Upper lobe of left lung (tissue), 6 donors: Measurements from ENCODE around the gene LCE7A. TPM values are rescaled to one million over a fixed set of nuclear protein-coding genes. Genes with fewer than 3 reads are reported as not detected.

Experiments
- ATAC-seq, 2 donors: fragments of 200-7000 bp; cut with Tn5 transposase; one replicate each; pipeline ENCODE4 v1.9.1; 2022; ENCODE audit warnings: mild to moderate bottlenecking in 2 of 2, moderate library complexity in 2 of 2; ENCODE audit not compliant: low FRiP score in 2 of 2
- DNase-seq, 2 donors: peaks; one replicate each; pipeline ENCODE4 v3.0.0-alpha.2; 2019 to 2020
- H3K27ac ChIP-seq, 4 donors: fragments of 200-600 bp; sonication (generic); one replicate each; pipeline ENCODE4 v1.5.1; 2016 to 2019
- H3K27me3 ChIP-seq, 4 donors: fragments of 200-600 bp; sonication (generic); one replicate each; pipeline ENCODE4 v1.5.1; 2017 to 2019
- H3K36me3 ChIP-seq, 4 donors: fragments of 200-600 bp; sonication (generic); one replicate each; pipeline ENCODE4 v1.5.1; 2016 to 2019
- H3K4me1 ChIP-seq, 4 donors: fragments of 200-600 bp; sonication (generic); one replicate each; pipeline ENCODE4 v1.5.1; 2018 to 2019
- H3K4me3 ChIP-seq, 4 donors: fragments of 200-600 bp; sonication (generic); one replicate each; pipeline ENCODE4 v1.5.1; 2017 to 2019; ENCODE audit warnings: mild to moderate bottlenecking in 2 of 4, moderate library complexity in 1 of 4
- H3K9me3 ChIP-seq, 4 donors: fragments of 200-600 bp; sonication (generic); one replicate each; pipeline ENCODE4 v1.5.1; 2018 to 2019
- EP300 ChIP-seq, 4 donors: sonication (generic); formaldehyde crosslinking; IDR thresholded peaks; one replicate each; pipeline ENCODE4 v1.5.1; 2017; ENCODE audit warnings: antibody characterized with exemption in 4 of 4, control low read depth in 2 of 4
- POLR2A ChIP-seq, 4 donors: fragments of 450-650 bp; IDR thresholded peaks; one replicate each; pipeline ENCODE4 v1.5.1; 2016 to 2017; ENCODE audit warnings: antibody characterized with exemption in 4 of 4, mild to moderate bottlenecking in 2 of 4
- POLR2AphosphoS5 ChIP-seq, 2 donors: sonication (generic); formaldehyde crosslinking; IDR thresholded peaks; one replicate each; pipeline ENCODE4 v1.5.1; 2017; ENCODE audit warnings: antibody characterized with exemption in 2 of 2
- WGBS, 2 donors: methylation state at CpG; one replicate each; pipeline ENCODE4 v1.1.5; 2017 to 2018; 5-methylcytosine and 5-hydroxymethylcytosine counted together
- total RNA-seq, 6 donors: library from RNA; depleted of rRNA in 4 of 6; stranded (reverse); fragments of >200 nt in 4 of 6; gene quantifications; one replicate each; pipeline versions ENCODE4 v1.1.0 to v1.2.1, GENCODE V29; 2016 to 2021
- TF ChIP-seq, protein P1 (sequence below), 6 experiments: fragments of 450-650 bp in 4 of 6; fragments of 200-600 bp in 2 of 6; sonication (generic) in 2 of 6; IDR thresholded peaks; one replicate each; pipeline ENCODE4 v1.5.1; 2016 to 2019; ENCODE audit warnings: antibody characterized with exemption in 6 of 6
- donor health status: DM: no; HTN: no; CAD: no; lungs with moderate emphysema.
- donor health status: DM: no; HTN: yes; CAD: no; lungs with severe emphysema.

LCE7A gene
- total RNA-seq, 6 donors from 2014 or later: not detected

DNA sequence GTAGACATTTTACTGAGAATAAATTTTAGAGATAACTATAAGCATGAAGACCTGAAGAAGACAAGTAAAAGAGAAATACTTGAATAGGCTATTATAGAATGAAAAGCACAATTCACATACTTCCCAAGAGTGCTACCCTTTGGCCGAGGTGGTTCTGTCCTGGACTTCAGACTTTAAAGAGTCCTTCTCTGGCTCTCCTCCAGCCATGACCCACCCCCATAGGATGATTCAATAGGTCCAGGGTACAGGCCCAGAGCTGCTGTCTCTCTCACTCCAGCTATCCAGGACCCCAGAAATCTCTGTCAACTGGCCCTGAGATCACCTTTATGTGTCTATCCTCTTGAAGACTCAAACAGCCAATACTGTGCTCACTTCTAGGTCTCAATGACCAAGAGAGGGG is 17.0 kb downstream of the LCE7A start:
- no peaks in the 10 kb centered on the region for H3K36me3 ChIP-seq
- no peak for ATAC-seq
- TF ChIP-seq, protein P1, sequence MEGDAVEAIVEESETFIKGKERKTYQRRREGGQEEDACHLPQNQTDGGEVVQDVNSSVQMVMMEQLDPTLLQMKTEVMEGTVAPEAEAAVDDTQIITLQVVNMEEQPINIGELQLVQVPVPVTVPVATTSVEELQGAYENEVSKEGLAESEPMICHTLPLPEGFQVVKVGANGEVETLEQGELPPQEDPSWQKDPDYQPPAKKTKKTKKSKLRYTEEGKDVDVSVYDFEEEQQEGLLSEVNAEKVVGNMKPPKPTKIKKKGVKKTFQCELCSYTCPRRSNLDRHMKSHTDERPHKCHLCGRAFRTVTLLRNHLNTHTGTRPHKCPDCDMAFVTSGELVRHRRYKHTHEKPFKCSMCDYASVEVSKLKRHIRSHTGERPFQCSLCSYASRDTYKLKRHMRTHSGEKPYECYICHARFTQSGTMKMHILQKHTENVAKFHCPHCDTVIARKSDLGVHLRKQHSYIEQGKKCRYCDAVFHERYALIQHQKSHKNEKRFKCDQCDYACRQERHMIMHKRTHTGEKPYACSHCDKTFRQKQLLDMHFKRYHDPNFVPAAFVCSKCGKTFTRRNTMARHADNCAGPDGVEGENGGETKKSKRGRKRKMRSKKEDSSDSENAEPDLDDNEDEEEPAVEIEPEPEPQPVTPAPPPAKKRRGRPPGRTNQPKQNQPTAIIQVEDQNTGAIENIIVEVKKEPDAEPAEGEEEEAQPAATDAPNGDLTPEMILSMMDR (IDR thresholded peaks at IDR 0.05): no peak
- TF ChIP-seq POLR2AphosphoS5 (IDR thresholded peaks at IDR 0.05) (no peak), POLR2A (IDR thresholded peaks at IDR 0.05) (no peak), EP300 (IDR thresholded peaks at IDR 0.05) (no peak)
- H3K4me3 ChIP-seq: no peak overlapping the region
- no peak for DNase-seq
- H3K9me3 ChIP-seq: no peaks in the 10 kb centered on the region
- WGBS, 2 donors: 67 to 82% methylated on average over 1 of the region's 1 CpG
- no peak overlapping the region for H3K27ac ChIP-seq
- H3K27me3 ChIP-seq: no peaks in the 10 kb centered on the region
- no peaks in the 10 kb centered on the region for H3K4me1 ChIP-seq

DNA sequence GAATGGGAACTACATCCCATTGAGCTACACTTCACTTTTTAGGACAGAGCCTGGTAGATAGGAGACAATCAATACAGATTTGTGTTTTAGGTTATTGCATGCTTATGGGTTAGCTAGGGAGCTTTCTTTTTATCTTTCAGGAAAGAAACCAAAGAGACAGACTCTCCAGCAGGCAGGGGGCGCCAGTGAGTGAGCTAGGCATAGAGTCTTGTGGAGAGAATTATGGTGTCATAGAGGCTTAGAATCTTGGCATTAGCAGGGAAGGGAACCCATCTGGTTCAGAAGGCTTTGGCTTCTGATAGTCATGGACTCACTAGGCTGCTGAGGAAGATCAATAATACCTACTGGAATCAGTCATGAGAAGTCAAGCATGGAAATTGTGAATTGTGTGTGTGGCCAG is 18.2 kb downstream of the LCE7A start, which contains the start of gene SMCP:
SMCP (plus strand) TSS at position 281 of the 400 bp plus-strand sequence. CDS start 6,101 bp downstream, outside the sequence.
- ATAC-seq: no peak
- H3K4me3 ChIP-seq: no peak within 1 kb of the TSS
- no peaks in the 10 kb centered on the region for H3K4me1 ChIP-seq
- H3K9me3 ChIP-seq: no peaks in the 10 kb centered on the region
- DNase-seq: no peak
- TF ChIP-seq, protein P1 (IDR thresholded peaks at IDR 0.05): no peak
- TF ChIP-seq POLR2A (IDR thresholded peaks at IDR 0.05): no peak
- no peak for TF ChIP-seq POLR2AphosphoS5 (IDR thresholded peaks at IDR 0.05)
- TF ChIP-seq EP300 (IDR thresholded peaks at IDR 0.05): no peak
- no peak within 1 kb of the TSS for H3K27ac ChIP-seq
- no peaks in the 10 kb centered on the region for H3K36me3 ChIP-seq
- no peaks in the 10 kb centered on the region for H3K27me3 ChIP-seq
- WGBS, 2 donors: 0 to 13% methylated on average over 1 of the region's 1 CpG

GRCh38 chr1:152879559-152880198 is 19.9 kb downstream of the LCE7A start:
- Histone ChIP-seq H3K36me3 (no peaks in the 10 kb centered on the region), H3K9me3 (no peaks in the 10 kb centered on the region), H3K4me1 (no peaks in the 10 kb centered on the region), H3K27ac (no peak overlapping the region), H3K4me3 (no peak overlapping the region), H3K27me3 (no peaks in the 10 kb centered on the region)
- TF ChIP-seq POLR2AphosphoS5 (IDR thresholded peaks at IDR 0.05) (no peak), POLR2A (IDR thresholded peaks at IDR 0.05) (no peak), EP300 (IDR thresholded peaks at IDR 0.05) (no peak)
- TF ChIP-seq, protein P1 (IDR thresholded peaks at IDR 0.05): no peak
- DNase-seq (no peak), ATAC-seq (no peak)

GRCh38 chr1:152880316-152880715 is 20.5 kb downstream of the LCE7A start:
- WGBS, 2 donors: 75 to 77% methylated on average over 4 of the region's 4 CpGs
- TF ChIP-seq, protein P1 (IDR thresholded peaks at IDR 0.05): no peak
- TF ChIP-seq POLR2A (IDR thresholded peaks at IDR 0.05): no peak
- TF ChIP-seq POLR2AphosphoS5 (IDR thresholded peaks at IDR 0.05): no peak
- TF ChIP-seq EP300 (IDR thresholded peaks at IDR 0.05): no peak
- ATAC-seq (no peak), DNase-seq (no peak)
- Histone ChIP-seq H3K9me3 (no peaks in the 10 kb centered on the region), H3K36me3 (no peaks in the 10 kb centered on the region), H3K27me3 (no peaks in the 10 kb centered on the region), H3K4me1 (no peaks in the 10 kb centered on the region), H3K27ac (no peak overlapping the region), H3K4me3 (no peak overlapping the region)

DNA sequence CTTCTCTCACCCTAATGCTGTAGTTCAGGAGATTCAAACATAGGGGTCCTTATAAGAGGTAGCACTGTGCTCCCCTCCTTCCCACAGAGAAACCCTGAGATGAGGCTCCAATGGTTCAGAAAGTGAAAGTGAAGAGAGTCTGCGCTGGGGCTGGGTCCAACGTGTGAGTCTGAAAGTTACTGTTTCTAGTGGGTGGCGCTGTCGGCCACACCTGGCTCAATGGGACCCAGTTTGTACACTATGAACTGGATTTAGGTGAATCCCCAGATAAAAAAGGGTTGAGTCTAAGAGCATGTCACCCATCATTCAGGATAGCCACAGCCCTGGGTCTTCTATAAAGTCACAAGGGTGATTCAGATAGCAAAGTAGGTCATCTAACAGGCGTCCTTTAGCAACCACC is 21.1 kb downstream of the LCE7A start:
- Histone ChIP-seq H3K27me3 (no peaks in the 10 kb centered on the region), H3K9me3 (no peaks in the 10 kb centered on the region), H3K27ac (no peak overlapping the region), H3K36me3 (no peaks in the 10 kb centered on the region), H3K4me3 (no peak overlapping the region), H3K4me1 (no peaks in the 10 kb centered on the region)
- 77 to 90% methylated on average over 4 to 5 of the region's 5 CpGs for WGBS, 2 donors
- TF ChIP-seq POLR2A (IDR thresholded peaks at IDR 0.05) (no peak), POLR2AphosphoS5 (IDR thresholded peaks at IDR 0.05) (no peak), EP300 (IDR thresholded peaks at IDR 0.05) (no peak)
- TF ChIP-seq, protein P1 (IDR thresholded peaks at IDR 0.05): no peak
- ATAC-seq (no peak), DNase-seq (no peak)
